H1 (cell line): ENCODE measurements around the gene IPO13. TPM values are rescaled to one million over a fixed set of nuclear protein-coding genes. Genes with fewer than 3 reads are reported as not detected.

ENCODE experiments used
- CTCF ChIA-PET: fragments of 300-600 bp; sonication (Branson Sonifier 250); formaldehyde crosslinking; loops from one replicate; lab custom pipeline; 2021; ENCODE audit not compliant: partially characterized antibody; lab: Charles Lee
- POLR2A ChIA-PET: fragments of 300-600 bp; sonication (Branson Sonifier 250); formaldehyde crosslinking; loops from one replicate; lab custom pipeline; 2021; ENCODE audit warnings: inconsistent platforms; ENCODE audit not compliant: partially characterized antibody; lab: Charles Lee
- DNase-seq, 2 experiments: peaks; one replicate each; pipeline versions ENCODE4 v3.0.0 to v3.0.0-alpha.2; 2010 to 2022; ENCODE audit warnings: low spot score in 2 of 2, low read depth in 1 of 2, mixed read lengths in 1 of 2
- FAIRE-seq: peaks from 2 replicates; lab custom pipeline; 2011; peaks lifted over from hg19 to GRCh38; lab: Jason Lieb, UNC
- H2AFZ ChIP-seq: 2 replicates; pipeline ENCODE4 v1.8.1; 2012; ENCODE audit warnings: low read length, inconsistent platforms
- H2AK5ac ChIP-seq: 2 replicates; pipeline ENCODE4 v1.6.1; 2013; ENCODE audit warnings: low read depth, low read length
- H2BK120ac ChIP-seq: replicated peaks from 2 replicates; pipeline ENCODE3; 2013; ENCODE audit warnings: low read depth, low read length, inconsistent platforms
- H2BK12ac ChIP-seq: 2 replicates; pipeline ENCODE4 v1.6.1; 2013; ENCODE audit warnings: low read depth, low read length
- H2BK15ac ChIP-seq: 2 replicates; pipeline ENCODE4 v1.6.1; 2013; ENCODE audit warnings: low read length
- H2BK20ac ChIP-seq: 2 replicates; pipeline ENCODE4 v1.6.1; 2013; ENCODE audit warnings: low read length
- H2BK5ac ChIP-seq: 2 replicates; pipeline ENCODE4 v1.6.1; 2013; ENCODE audit warnings: low read depth, low read length
- H3K14ac ChIP-seq: 2 replicates; pipeline ENCODE4 v1.6.1; 2013; ENCODE audit warnings: inconsistent platforms; ENCODE audit not compliant: insufficient read length
- H3K18ac ChIP-seq: 2 replicates; pipeline ENCODE4 v1.6.1; 2013; ENCODE audit warnings: low read length; ENCODE audit errors: extremely low read depth
- H3K23ac ChIP-seq: 2 replicates; pipeline ENCODE4 v1.6.1; 2013; ENCODE audit warnings: inconsistent platforms; ENCODE audit not compliant: insufficient read length
- H3K23me2 ChIP-seq: 2 replicates; pipeline ENCODE4 v1.6.1; 2013; ENCODE audit warnings: low read depth, low read length
- H3K27ac ChIP-seq: 2 replicates; pipeline ENCODE4 v1.6.1; 2011; ENCODE audit warnings: low read depth, low read length, inconsistent platforms
- H3K27me3 ChIP-seq, 4 experiments: replicated peaks in 1 of 4; 1 replicate in 1 of 4; 2 replicates in 3 of 4; pipeline versions ENCODE4 v1.6.1 to v1.8.1; 2011 to 2013; ENCODE audit warnings: low read length in 3 of 4, mild to moderate bottlenecking in 3 of 4, inconsistent platforms in 2 of 4, mixed read lengths in 2 of 4, moderate library complexity in 1 of 4; ENCODE audit not compliant: control insufficient read depth in 3 of 4, insufficient read depth in 3 of 4; ENCODE audit errors: extremely low read depth in 1 of 4
- H3K36me3 ChIP-seq, 4 experiments: 2 replicates each; pipeline versions ENCODE4 v1.6.1 to v1.8.1; 2011 to 2013; ENCODE audit warnings: mild to moderate bottlenecking in 4 of 4, low read length in 3 of 4, moderate library complexity in 2 of 4, control low read depth in 1 of 4, inconsistent platforms in 1 of 4; ENCODE audit not compliant: insufficient read depth in 4 of 4, control insufficient read depth in 2 of 4
- H3K4ac ChIP-seq: replicated peaks from 2 replicates; pipeline ENCODE3; 2013; ENCODE audit warnings: low read length, low read depth, mixed read lengths, inconsistent platforms; ENCODE audit not compliant: insufficient read length
- H3K4me1 ChIP-seq, 4 experiments: replicated peaks in 1 of 4; 1 replicate in 1 of 4; 2 replicates in 3 of 4; pipeline versions ENCODE4 v1.6.1 to v1.8.1; 2011 to 2013; ENCODE audit warnings: low read length in 3 of 4, inconsistent platforms in 2 of 4, mixed read lengths in 1 of 4; ENCODE audit not compliant: insufficient read depth in 4 of 4, control insufficient read depth in 3 of 4
- H3K4me2 ChIP-seq, 2 experiments: 2 replicates each; pipeline versions ENCODE4 v1.6.1 to v1.8.1; 2011 to 2013; ENCODE audit warnings: low read depth in 2 of 2, low read length in 2 of 2, control low read depth in 1 of 2, inconsistent platforms in 1 of 2, mild to moderate bottlenecking in 1 of 2; ENCODE audit not compliant: insufficient read depth in 1 of 2
- H3K4me3 ChIP-seq, 4 experiments: fragments of 200-600, 300-600 bp in 1 of 4; sonication (generic), shearing (Covaris generic), sonication (Bioruptor Twin) in 1 of 4; 2 replicates each; pipeline versions ENCODE4 v1.5.1 to v1.8.1; 2011 to 2016; ENCODE audit warnings: low read length in 4 of 4, low read depth in 3 of 4, control low read depth in 2 of 4, inconsistent platforms in 2 of 4, mild to moderate bottlenecking in 2 of 4, mixed read lengths in 1 of 4, moderate library complexity in 1 of 4; ENCODE audit not compliant: insufficient read depth in 2 of 4; ENCODE audit errors: extremely low read depth in 1 of 4
- H3K56ac ChIP-seq: replicated peaks from 2 replicates; pipeline ENCODE3; 2013; ENCODE audit warnings: low read depth, mild to moderate bottlenecking, mixed read lengths, low read length, inconsistent platforms; ENCODE audit not compliant: insufficient read length
- H3K79me1 ChIP-seq: 2 replicates; pipeline ENCODE4 v1.6.1; 2013; ENCODE audit warnings: low read depth, low read length, control low read depth
- H3K79me2 ChIP-seq, 2 experiments: 2 replicates each; pipeline versions ENCODE4 v1.6.1 to v1.8.1; 2012 to 2013; ENCODE audit warnings: low read length in 2 of 2, mild to moderate bottlenecking in 2 of 2, inconsistent platforms in 1 of 2; ENCODE audit not compliant: insufficient read depth in 2 of 2, control insufficient read depth in 1 of 2
- H3K9ac ChIP-seq, 4 experiments: replicated peaks in 1 of 4; 1 replicate in 1 of 4; 2 replicates in 3 of 4; pipeline versions ENCODE4 v1.6.1 to v1.8.1; 2011 to 2013; ENCODE audit warnings: low read depth in 3 of 4, low read length in 3 of 4, control low read depth in 2 of 4, mild to moderate bottlenecking in 2 of 4, moderate library complexity in 2 of 4, inconsistent platforms in 1 of 4; ENCODE audit errors: extremely low read depth in 1 of 4
- H3K9me3 ChIP-seq, 2 experiments: 2 replicates each; pipeline versions ENCODE4 v1.6.1 to v1.8.1; 2012 to 2013; ENCODE audit warnings: mild to moderate bottlenecking in 2 of 2, moderate library complexity in 2 of 2, control low read depth in 1 of 2, inconsistent platforms in 1 of 2, low read depth in 1 of 2, low read length in 1 of 2, mixed read lengths in 1 of 2; ENCODE audit not compliant: insufficient read depth in 2 of 2
- H4K20me1 ChIP-seq, 2 experiments: replicated peaks in 1 of 2; 2 replicates each; pipeline versions ENCODE3 to v1.8.1; 2011 to 2013; ENCODE audit warnings: inconsistent platforms in 2 of 2, low read length in 2 of 2, mild to moderate bottlenecking in 1 of 2; ENCODE audit not compliant: insufficient read depth in 2 of 2, control insufficient read depth in 1 of 2
- H4K5ac ChIP-seq: 2 replicates; pipeline ENCODE4 v1.6.1; 2013; ENCODE audit warnings: low read length, low read depth, mixed read lengths, inconsistent platforms; ENCODE audit not compliant: insufficient read length
- H4K8ac ChIP-seq: 2 replicates; pipeline ENCODE4 v1.8.0; 2013; ENCODE audit warnings: mild to moderate bottlenecking, moderate library complexity, low read length, inconsistent platforms; ENCODE audit not compliant: insufficient read depth; ENCODE audit errors: extremely low read depth
- H4K91ac ChIP-seq: replicated peaks from 2 replicates; pipeline ENCODE3; 2013; ENCODE audit warnings: low read length, mixed read lengths, inconsistent platforms; ENCODE audit not compliant: insufficient read length
- ASH2L ChIP-seq: fragments of 200-600, 300-600 bp; sonication (generic); IDR thresholded peaks from one replicate; pipeline ENCODE4 v1.7.1; 2017; ENCODE audit warnings: low read length
- KDM4A ChIP-seq: IDR thresholded peaks from one replicate; pipeline ENCODE4 v1.7.1; 2012; ENCODE audit warnings: low read depth, mild to moderate bottlenecking, moderate library complexity, low read length, inconsistent platforms; ENCODE audit not compliant: severe bottlenecking
- PHF8 ChIP-seq: fragments of 200-600 bp; sonication (generic); conservative IDR thresholded peaks from 2 replicates; pipeline ENCODE4 v1.7.1; 2012; ENCODE audit warnings: low read depth, mild to moderate bottlenecking, inconsistent platforms, low read length, moderate library complexity
- POLR2A ChIP-seq, 2 experiments: IDR thresholded peaks; 1 replicate in 1 of 2; 2 replicates in 1 of 2; pipeline ENCODE4 v1.6.1; 2011; ENCODE audit warnings: low read depth in 2 of 2, low read length in 2 of 2, mild to moderate bottlenecking in 2 of 2; ENCODE audit errors: control extremely low read depth in 1 of 2
- RNF2 ChIP-seq: fragments of 200-900, 300-1000 bp; sonication (generic); IDR thresholded peaks from 2 replicates; pipeline ENCODE4 v1.7.1; 2016; ENCODE audit warnings: borderline replicate concordance, low read depth, mild to moderate bottlenecking, antibody characterized with exemption, low read length; ENCODE audit not compliant: poor library complexity, severe bottlenecking; ENCODE audit errors: missing control alignments
- SIN3A ChIP-seq, 2 experiments: IDR thresholded peaks in 1 of 2; conservative IDR thresholded peaks in 1 of 2; 2 replicates each; pipeline ENCODE4 v1.6.1; 2011 to 2012; ENCODE audit warnings: low read length in 2 of 2, improper control_type of control experiment in 1 of 2, low read depth in 1 of 2, mild to moderate bottlenecking in 1 of 2
- WGBS, 2 experiments: shearing (Covaris generic) in 1 of 2; methylation state at CpG; one replicate each; pipeline versions ENCODE4 v1.1.6 to v1.1.7; 2013 to 2015; ENCODE audit warnings: low lambda C conversion rate in 2 of 2, mixed read lengths in 2 of 2, inconsistent platforms in 1 of 2, low coverage in 1 of 2, missing lambda C conversion rate in 1 of 2; ENCODE audit not compliant: insufficient replicate concordance in 2 of 2, insufficient coverage in 1 of 2, insufficient read length in 1 of 2; ENCODE audit errors: extremely low coverage in 1 of 2, missing lambda C conversion rate in 1 of 2; 5-methylcytosine and 5-hydroxymethylcytosine counted together
- polyA plus RNA-seq, 7 experiments: library from polyadenylated mRNA; depleted of rRNA in 3 of 7; stranded (reverse) in 5 of 7; unstranded in 2 of 7; fragments of >200 nt in 5 of 7; fragments of 200-250 nt in 2 of 7; gene quantifications; 1 replicate in 5 of 7; 2 replicates in 1 of 7; 4 replicates in 1 of 7; pipeline versions ENCODE4 v1.2.1 to v1.2.3, GENCODE V29; 2011 to 2013; ENCODE audit warnings: missing spikeins in 2 of 7, mixed read lengths in 2 of 7
- total RNA-seq: library from RNA; stranded (reverse); fragmentation: NEBNext Ultra II Directional; extraction: Animal tissue kit (Norgen Biotek cat#: 25700); gene quantifications from 2 replicates; pipeline ENCODE4 v1.2.1, GENCODE V29; 2021

IPO13 gene
- total and polyA plus RNA-seq, 2 of the 8 experiments (the other 6 are each of a cell fraction or from before 2014, with no cell fraction given): 23.0 to 27.0 TPM

DNA sequence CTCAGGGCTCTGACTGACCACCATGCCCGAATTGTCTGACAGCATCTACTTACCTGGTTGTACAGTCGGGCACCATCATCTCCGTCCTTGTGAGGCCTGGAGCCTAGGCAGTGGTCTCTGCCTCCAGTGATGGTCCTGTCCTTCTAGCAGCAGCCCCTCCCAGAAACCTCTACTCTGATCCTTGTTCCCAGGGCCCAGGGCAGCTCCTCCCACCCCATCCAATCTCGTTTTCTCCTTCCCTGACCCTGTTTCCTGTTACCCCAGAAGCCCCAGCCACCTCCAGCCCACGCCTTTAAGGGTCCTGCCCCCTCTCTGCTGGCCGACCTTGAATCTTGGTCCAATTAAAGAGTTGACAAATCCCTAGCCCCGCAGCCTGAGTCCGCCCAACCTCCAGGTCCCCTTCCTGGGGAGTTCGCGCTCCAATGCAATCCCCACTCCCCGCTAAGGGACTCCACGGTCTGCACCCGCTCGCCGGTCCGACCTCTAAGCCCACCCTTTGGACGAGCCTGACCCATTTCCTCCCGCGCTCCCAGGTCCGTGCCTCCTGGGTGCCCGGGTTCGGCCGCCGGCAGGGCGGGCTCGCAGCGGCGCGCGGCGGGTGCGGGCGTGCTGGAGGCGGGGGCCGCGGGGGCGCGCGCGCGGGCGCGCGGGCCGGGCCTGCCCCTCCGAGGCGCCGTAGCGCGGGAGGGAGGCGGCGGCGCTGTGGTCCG, 32.0 kb downstream of the IPO13 start, which contains the start of gene B4GALT2:
B4GALT2 (plus strand) TSS at position 660 of the 710 bp plus-strand sequence. CDS start 1,951 bp downstream, outside the sequence.
- no peak within 1 kb of the TSS for H3K27ac ChIP-seq
- H3K27me3 ChIP-seq: no peaks in the 10 kb centered on the region
- 14% methylated on average over 15 of the region's 54 CpGs; no CpG with 5 or more reads in 1 of the 2 experiments for WGBS, 2 experiments

More for the DNA sequence above, 32.0 kb downstream of the IPO13 start, which contains the start of gene B4GALT2:
- 0 out of 2 replicates have a peak within 1 kb of the TSS, but pooled peaks have one; percentile 61 for H2BK15ac ChIP-seq
- no peak within 1 kb of the TSS for H4K5ac ChIP-seq
- H3K4ac ChIP-seq: peak within 1 kb of the TSS; percentile 83
- H2BK120ac ChIP-seq: peak within 1 kb of the TSS; percentile 52
- no peaks in the 10 kb centered on the region for H3K9me3 ChIP-seq
- H4K20me1 ChIP-seq: peaks cover 2 to 32% of the 10 kb centered on the region in 2 experiments
- H3K79me1 ChIP-seq: peaks cover 28% of the 10 kb centered on the region
- peak within 1 kb of the TSS; percentile 30; the same call in 1 of the 2 replicates for H2BK12ac ChIP-seq
- ChIA-PET CTCF (interaction anchor here (0.7 to 5.0 kb wide), 5 partner anchors 10 to 56 kb away, joined by 3 to 34 read pairs (median 5); partner anchors contain the start of gene CCDC24), POLR2A (interaction anchor here (0.7 to 12.9 kb wide), 8 partner anchors 8 to 71 kb away, joined by 3 to 189 read pairs (median 6); partner anchors contain the start of gene CCDC24)
- peak within 1 kb of the TSS; percentile 71; the same call in 1 of the 2 replicates for H2BK5ac ChIP-seq
- TF ChIP-seq SIN3A (conservative IDR thresholded peaks at IDR 0.05 in 1 of 2, IDR thresholded peaks at IDR 0.05 in 1 of 2; ENCODE audit: low read depth in 1 of 2, low read length in 2 of 2) (peak; percentile 22 to 73; a peak in 1 of 4 replicates), POLR2A (IDR thresholded peaks at IDR 0.05; ENCODE audit: control extremely low read depth in 1 of 2, low read depth in 2 of 2, low read length in 2 of 2) (peak in 1 of 2 experiments; percentile 57; a peak in 2 of 3 replicates), ASH2L (peak; percentile 38), KDM4A (peak; percentile 84), RNF2 (no peak), PHF8 (peak; percentile 49; the same call in 1 of the 2 replicates)
- TF ChIP-seq, all 59 proteins: peak for 5
- Histone ChIP-seq H3K79me2 (peaks cover 0 to 24% of the 10 kb centered on the region in 2 experiments; a peak in 2 of 4 replicates), H3K18ac (peak within 1 kb of the TSS; percentile 78), H3K4me1 (peaks cover 4 to 19% (median 15%) of the 10 kb centered on the region in 4 experiments), H3K9ac (peak within 1 kb of the TSS; percentile 56 to 87 (median 78)), H2BK20ac (no peak within 1 kb of the TSS), H3K56ac (peak within 1 kb of the TSS; percentile 5), H2AK5ac (peak within 1 kb of the TSS; percentile 45; the same call in 1 of the 2 replicates), H3K4me3 (peak within 1 kb of the TSS; percentile 71 to 90 (median 76)), H3K4me2 (peak within 1 kb of the TSS; percentile 61 to 88), H3K23me2 (peaks cover 27% of the 10 kb centered on the region), H3K36me3 (peaks cover 2 to 23% (median 15%) of the 10 kb centered on the region in 4 experiments; a peak in 5 of 8 replicates), H4K91ac (peak within 1 kb of the TSS; percentile 63), H4K8ac (peak within 1 kb of the TSS; percentile 89), H3K14ac (peak within 1 kb of the TSS; percentile 5), H2AFZ (no peak within 1 kb of the TSS; the same call in 1 of the 2 replicates), H3K23ac (no peak within 1 kb of the TSS)
- DNase-seq (peak in 1 of 2 experiments; percentile 75), FAIRE-seq (no peak)
